ENCODE data around the gene QRICH1.

- TF ChIP-seq NR0B2 (CRISPR knock-in tag; IDR thresholded peaks at IDR 0.05) (no peak), POLR2AphosphoS5 (IDR thresholded peaks at IDR 0.05; ENCODE audit: low read depth, low read length) (no peak), STAT6 (CRISPR knock-in tag; IDR thresholded peaks at IDR 0.05; ENCODE audit: borderline replicate concordance) (no peak), MAX (IDR thresholded peaks at IDR 0.05) (no peak), TAF1 (CRISPR knock-in tag; IDR thresholded peaks at IDR 0.05) (no peak), TBL1XR1 (IDR thresholded peaks at IDR 0.05; ENCODE audit: borderline replicate concordance, low read length, partially characterized antibody) (no peak), TCF7 (IDR thresholded peaks at IDR 0.05; ENCODE audit: low read depth) (no peak), ZNF552 (CRISPR knock-in tag; IDR thresholded peaks at IDR 0.05; ENCODE audit: borderline replicate concordance) (no peak), ZKSCAN1 (IDR thresholded peaks at IDR 0.05; ENCODE audit: low read length) (no peak), POLR2A (IDR thresholded peaks at IDR 0.05; ENCODE audit: insufficient read depth in 1 of 2, low read depth in 2 of 2, low read length in 2 of 2) (no peak)
These were observed 40.3 kb downstream of the QRICH1 start for GRCh38 chr3:49053543-49053942.

Data from HepG2 (cell line).